ENCODE results near the gene FLNA.
"Not testable (repeated sequence)": the region's sequence is repeated elsewhere in the genome, so short reads cannot be mapped to it uniquely, and the experiment has no call there.

DNA sequence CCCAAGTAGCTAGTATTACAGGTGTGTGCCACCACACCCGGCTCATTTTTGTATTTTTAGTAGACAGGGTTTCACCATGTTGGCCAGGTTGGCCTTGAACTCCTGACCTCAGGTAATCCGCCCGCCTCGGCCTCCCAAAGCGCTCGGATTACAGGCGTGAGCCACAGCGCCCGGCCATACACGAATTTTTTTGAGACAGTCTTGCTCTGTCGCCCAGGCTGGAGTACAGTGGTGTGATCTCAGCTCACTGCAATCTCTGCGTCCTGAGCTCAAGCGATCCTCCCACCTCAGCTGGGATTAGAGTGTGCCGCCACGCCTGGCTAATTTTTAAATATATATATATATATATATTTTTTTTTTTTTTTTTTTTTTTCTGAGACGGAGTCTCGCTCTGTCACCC lies 21.9 kb upstream of the FLNA start:
- TF ChIP-seq, protein P1, sequence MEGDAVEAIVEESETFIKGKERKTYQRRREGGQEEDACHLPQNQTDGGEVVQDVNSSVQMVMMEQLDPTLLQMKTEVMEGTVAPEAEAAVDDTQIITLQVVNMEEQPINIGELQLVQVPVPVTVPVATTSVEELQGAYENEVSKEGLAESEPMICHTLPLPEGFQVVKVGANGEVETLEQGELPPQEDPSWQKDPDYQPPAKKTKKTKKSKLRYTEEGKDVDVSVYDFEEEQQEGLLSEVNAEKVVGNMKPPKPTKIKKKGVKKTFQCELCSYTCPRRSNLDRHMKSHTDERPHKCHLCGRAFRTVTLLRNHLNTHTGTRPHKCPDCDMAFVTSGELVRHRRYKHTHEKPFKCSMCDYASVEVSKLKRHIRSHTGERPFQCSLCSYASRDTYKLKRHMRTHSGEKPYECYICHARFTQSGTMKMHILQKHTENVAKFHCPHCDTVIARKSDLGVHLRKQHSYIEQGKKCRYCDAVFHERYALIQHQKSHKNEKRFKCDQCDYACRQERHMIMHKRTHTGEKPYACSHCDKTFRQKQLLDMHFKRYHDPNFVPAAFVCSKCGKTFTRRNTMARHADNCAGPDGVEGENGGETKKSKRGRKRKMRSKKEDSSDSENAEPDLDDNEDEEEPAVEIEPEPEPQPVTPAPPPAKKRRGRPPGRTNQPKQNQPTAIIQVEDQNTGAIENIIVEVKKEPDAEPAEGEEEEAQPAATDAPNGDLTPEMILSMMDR (IDR thresholded peaks at IDR 0.05; ENCODE audit: insufficient read depth, low read depth, low read length) = not testable (repeated sequence)
- not testable (repeated sequence) for TF ChIP-seq EZH2 (IDR thresholded peaks at IDR 0.05; ENCODE audit: insufficient read depth, low read length)

Measured in astrocyte (in vitro differentiated cells and primary cell).